ENCODE measurements around the gene PRR7. TPM values are rescaled to one million over a fixed set of nuclear protein-coding genes. Genes with fewer than 3 reads are reported as not detected.

PRR7 gene
- polyA plus RNA-seq, 1 of the 3 experiments (the other 2 are of a cell fraction) = 17.1 TPM

DNA sequence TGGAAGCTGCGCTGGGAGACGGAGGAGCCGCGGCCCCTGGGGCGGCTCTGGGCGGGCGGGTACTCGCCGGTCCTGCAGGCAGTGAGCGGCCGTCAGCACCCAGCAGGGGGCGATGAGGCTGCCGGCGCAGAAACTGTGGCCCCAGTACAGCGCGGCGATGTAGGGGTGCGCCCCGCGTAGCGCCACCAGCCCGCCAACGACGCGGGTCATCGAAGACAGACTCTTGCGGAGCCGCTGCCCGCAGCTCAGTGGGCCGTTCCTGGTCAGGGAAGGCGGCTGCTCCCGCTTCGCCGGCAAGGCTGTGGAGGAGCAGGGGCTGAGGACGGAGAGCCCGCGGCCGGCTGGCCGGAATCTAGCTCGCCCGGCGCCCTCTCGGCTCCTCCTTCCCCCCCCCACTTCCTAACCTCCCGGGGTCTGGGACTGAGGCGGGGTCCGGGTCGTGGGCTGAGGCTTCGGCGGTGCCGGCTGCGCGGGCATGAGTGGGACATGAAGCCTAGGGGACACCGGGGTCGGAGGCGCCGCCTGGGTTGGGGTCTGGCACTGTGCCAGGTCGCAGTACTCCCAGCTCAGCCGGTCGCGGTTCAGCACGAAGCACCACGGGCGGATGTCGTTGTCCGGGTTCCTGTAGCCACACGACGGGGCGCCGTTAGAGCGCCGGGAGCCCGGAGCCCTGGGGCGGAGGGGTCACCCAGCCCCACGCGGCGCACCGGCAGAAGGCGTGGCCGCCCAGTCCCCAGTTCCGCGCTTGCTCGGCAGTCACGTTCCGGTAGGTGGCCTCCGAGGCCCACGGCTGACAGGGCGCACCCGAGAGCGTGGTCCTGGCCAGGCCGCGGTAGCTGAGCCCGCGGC is 42.6 kb upstream of the PRR7 start (continued):
- TF ChIP-seq JUND (IDR thresholded peaks at IDR 0.05) = no peak
- TF ChIP-seq, protein P1, sequence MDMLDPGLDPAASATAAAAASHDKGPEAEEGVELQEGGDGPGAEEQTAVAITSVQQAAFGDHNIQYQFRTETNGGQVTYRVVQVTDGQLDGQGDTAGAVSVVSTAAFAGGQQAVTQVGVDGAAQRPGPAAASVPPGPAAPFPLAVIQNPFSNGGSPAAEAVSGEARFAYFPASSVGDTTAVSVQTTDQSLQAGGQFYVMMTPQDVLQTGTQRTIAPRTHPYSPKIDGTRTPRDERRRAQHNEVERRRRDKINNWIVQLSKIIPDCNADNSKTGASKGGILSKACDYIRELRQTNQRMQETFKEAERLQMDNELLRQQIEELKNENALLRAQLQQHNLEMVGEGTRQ (IDR thresholded peaks at IDR 0.05; ENCODE audit: borderline replicate concordance, low read depth, low read length) = no peak

DNA sequence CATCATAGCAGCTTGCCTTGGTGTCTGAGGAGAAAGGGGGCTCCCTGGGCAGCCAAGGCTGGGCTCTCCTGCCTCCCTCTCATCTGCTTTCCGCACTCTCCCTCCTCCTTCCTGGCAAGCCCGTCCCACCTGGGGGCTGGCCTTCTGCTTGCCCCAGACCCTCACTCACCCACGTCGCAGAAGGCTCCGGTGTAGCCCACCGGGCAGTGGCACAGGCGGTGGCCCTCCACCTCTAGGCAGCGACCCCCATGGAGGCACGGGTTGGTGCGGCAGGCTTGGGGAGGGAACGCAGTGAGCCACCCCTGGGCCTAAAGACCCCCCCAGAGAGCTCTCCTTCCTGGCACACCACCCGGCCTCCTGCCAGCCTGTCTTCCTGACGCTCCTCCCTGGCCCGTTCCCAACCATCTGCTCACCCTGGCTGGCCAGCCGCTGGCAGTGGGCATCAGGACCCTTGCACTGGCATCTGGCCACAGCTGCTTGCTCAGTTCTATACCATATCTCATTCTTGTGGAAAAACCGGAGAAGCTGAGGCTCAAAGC is 41.9 kb upstream of the PRR7 start:
- Histone ChIP-seq H3K9me2 (no peaks in the 10 kb centered on the region), H3K36me3 (replicated peaks in 1 of 2; ENCODE audit: control insufficient read depth in 1 of 2, insufficient read depth in 2 of 2, low read length in 1 of 2) (no peaks in the 10 kb centered on the region), H3K27me3 (ENCODE audit: insufficient read depth) (no peaks in the 10 kb centered on the region), H3K79me2 (ENCODE audit: insufficient read depth) (no peaks in the 10 kb centered on the region), H3K4me2 (peak overlapping the region; percentile 97; the same call in 1 of the 2 replicates), H3K4me1 (ENCODE audit: control insufficient read depth in 1 of 2, insufficient read depth in 2 of 2, low read depth in 1 of 2, low read length in 1 of 2) (peaks cover 0 to 28% of the 10 kb centered on the region in 2 experiments; a peak in 1 of 4 replicates), H3K9ac (peak overlapping the region; percentile 55), H2AFZ (ENCODE audit: low read depth) (peak overlapping the region; percentile 92), H3K4me3 (ENCODE audit: low read depth in 2 of 2, low read length in 1 of 2) (peak overlapping the region; percentile 60 to 83), H4K20me1 (ENCODE audit: insufficient read depth) (no peaks in the 10 kb centered on the region), H3K27ac (ENCODE audit: low read depth in 2 of 2, low read length in 1 of 2) (peak overlapping the region in 1 of 2 experiments; percentile 96; a peak in 2 of 4 replicates), H3K9me3 (no peaks in the 10 kb centered on the region), H3F3A (replicated peaks; ENCODE audit: insufficient read depth) (peaks cover 14% of the 10 kb centered on the region)
- no peak for TF ChIP-seq SMC3 (IDR thresholded peaks at IDR 0.05; ENCODE audit: low read depth, low read length)
- TF ChIP-seq MXI1 (IDR thresholded peaks at IDR 0.05; ENCODE audit: low read depth, low read length) = peak; percentile 65; the same call in 1 of the 2 replicates
- no peak for TF ChIP-seq YY1 (IDR thresholded peaks at IDR 0.05; ENCODE audit: low read depth)
- TF ChIP-seq MEF2A (IDR thresholded peaks at IDR 0.05; ENCODE audit: borderline replicate concordance, low read depth) = no peak
- no peak for TF ChIP-seq TEAD4 (IDR thresholded peaks at IDR 0.05; ENCODE audit: borderline replicate concordance, insufficient read depth)
- TF ChIP-seq, protein P2, sequence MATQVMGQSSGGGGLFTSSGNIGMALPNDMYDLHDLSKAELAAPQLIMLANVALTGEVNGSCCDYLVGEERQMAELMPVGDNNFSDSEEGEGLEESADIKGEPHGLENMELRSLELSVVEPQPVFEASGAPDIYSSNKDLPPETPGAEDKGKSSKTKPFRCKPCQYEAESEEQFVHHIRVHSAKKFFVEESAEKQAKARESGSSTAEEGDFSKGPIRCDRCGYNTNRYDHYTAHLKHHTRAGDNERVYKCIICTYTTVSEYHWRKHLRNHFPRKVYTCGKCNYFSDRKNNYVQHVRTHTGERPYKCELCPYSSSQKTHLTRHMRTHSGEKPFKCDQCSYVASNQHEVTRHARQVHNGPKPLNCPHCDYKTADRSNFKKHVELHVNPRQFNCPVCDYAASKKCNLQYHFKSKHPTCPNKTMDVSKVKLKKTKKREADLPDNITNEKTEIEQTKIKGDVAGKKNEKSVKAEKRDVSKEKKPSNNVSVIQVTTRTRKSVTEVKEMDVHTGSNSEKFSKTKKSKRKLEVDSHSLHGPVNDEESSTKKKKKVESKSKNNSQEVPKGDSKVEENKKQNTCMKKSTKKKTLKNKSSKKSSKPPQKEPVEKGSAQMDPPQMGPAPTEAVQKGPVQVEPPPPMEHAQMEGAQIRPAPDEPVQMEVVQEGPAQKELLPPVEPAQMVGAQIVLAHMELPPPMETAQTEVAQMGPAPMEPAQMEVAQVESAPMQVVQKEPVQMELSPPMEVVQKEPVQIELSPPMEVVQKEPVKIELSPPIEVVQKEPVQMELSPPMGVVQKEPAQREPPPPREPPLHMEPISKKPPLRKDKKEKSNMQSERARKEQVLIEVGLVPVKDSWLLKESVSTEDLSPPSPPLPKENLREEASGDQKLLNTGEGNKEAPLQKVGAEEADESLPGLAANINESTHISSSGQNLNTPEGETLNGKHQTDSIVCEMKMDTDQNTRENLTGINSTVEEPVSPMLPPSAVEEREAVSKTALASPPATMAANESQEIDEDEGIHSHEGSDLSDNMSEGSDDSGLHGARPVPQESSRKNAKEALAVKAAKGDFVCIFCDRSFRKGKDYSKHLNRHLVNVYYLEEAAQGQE (IDR thresholded peaks at IDR 0.05; ENCODE audit: low read depth, low read length) = no peak
- CTCF ChIA-PET = interaction anchor here (0.8 to 9.7 kb wide), 35 partner anchors 11 to 276 kb away, joined by 3 to 375 read pairs (median 10); partner anchors contain the start of genes DDX41, DOK3, GRK6 and LMAN2
- peak; percentile 87 for DNase-seq
- POLR2A ChIA-PET = interaction anchor here (0.8 to 4.6 kb wide), 12 partner anchors 12 to 96 kb away, joined by 3 to 72 read pairs (median 6); partner anchors contain the start of genes GRK6, LMAN2 and PRR7
- 32% methylated on average over 8 of the region's 16 CpGs for WGBS (ENCODE audit: low lambda C conversion rate)

Data from SK-N-SH (cell line).